ENCODE data around the gene XCR1.

The XCR1 gene

GRCh38 chr3:46067401-46067800, 40.1 kb upstream of the XCR1 start:
- no peak overlapping the region for H3K4me3 ChIP-seq (ENCODE audit: control insufficient read depth, low read depth, low read length)
- DNase-seq (ENCODE audit: low read depth), result no peak

GRCh38 chr3:46065750-46066256, 38.5 kb upstream of the XCR1 start:
- TF ChIP-seq, protein P1, sequence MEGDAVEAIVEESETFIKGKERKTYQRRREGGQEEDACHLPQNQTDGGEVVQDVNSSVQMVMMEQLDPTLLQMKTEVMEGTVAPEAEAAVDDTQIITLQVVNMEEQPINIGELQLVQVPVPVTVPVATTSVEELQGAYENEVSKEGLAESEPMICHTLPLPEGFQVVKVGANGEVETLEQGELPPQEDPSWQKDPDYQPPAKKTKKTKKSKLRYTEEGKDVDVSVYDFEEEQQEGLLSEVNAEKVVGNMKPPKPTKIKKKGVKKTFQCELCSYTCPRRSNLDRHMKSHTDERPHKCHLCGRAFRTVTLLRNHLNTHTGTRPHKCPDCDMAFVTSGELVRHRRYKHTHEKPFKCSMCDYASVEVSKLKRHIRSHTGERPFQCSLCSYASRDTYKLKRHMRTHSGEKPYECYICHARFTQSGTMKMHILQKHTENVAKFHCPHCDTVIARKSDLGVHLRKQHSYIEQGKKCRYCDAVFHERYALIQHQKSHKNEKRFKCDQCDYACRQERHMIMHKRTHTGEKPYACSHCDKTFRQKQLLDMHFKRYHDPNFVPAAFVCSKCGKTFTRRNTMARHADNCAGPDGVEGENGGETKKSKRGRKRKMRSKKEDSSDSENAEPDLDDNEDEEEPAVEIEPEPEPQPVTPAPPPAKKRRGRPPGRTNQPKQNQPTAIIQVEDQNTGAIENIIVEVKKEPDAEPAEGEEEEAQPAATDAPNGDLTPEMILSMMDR (IDR thresholded peaks at IDR 0.05; ENCODE audit: control insufficient read depth, insufficient read depth, low read depth, low read length, missing control alignments), result no peak
- no peak overlapping the region for H3K4me3 ChIP-seq (ENCODE audit: control insufficient read depth, low read depth, low read length)
- DNase-seq (ENCODE audit: low read depth), result no peak

More at GRCh38 chr3:46067401-46067800, 40.1 kb upstream of the XCR1 start:
- TF ChIP-seq, protein P1 (IDR thresholded peaks at IDR 0.05; ENCODE audit: control insufficient read depth, insufficient read depth, low read depth, low read length, missing control alignments), result no peak

DNA sequence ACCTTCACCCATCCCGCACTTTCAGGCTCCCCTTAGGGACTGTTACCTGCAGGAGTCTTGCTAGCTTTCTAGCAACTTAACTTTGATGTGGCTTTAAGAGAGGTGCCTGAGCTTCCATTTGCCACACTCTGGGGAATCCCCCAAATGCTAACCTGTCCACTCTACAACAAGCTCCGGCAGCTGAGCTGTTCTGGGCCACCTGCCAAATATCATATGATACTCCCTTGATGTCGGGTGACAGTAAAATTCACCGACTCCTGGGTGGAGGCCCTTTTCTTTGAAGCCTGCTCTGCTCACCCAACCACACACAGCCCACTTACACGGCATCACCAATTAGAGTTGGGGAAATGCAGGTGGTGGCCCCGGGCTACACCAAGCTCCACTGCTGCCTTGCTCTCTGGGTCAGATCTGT, 38.0 kb upstream of the XCR1 start:
- H3K4me3 ChIP-seq (ENCODE audit: control insufficient read depth, low read depth, low read length), result no peak overlapping the region
- no peak for DNase-seq (ENCODE audit: low read depth)
- TF ChIP-seq, protein P1 (IDR thresholded peaks at IDR 0.05; ENCODE audit: control insufficient read depth, insufficient read depth, low read depth, low read length, missing control alignments), result no peak

DNA sequence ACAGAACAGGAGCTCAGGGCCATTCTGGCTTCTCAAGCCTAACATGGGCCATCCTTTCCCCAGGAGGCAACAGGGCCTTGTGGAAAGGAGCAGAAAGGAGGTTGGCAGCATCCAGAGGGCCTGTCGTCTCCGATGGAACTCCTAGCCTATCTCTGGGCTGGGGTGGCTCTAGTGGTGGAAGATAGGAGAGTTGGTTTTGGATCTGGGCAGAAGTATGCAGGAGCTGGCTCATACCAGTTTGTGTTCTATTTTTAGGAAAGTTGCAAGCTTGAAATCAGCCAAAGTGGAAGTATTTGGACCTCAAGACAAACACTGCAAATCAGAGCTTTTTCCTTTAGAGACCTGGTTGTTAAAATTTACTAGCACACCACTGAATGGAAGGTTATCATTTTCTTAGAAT, 35.4 kb upstream of the XCR1 start:
- no peak overlapping the region for H3K4me3 ChIP-seq (ENCODE audit: control insufficient read depth, low read depth, low read length)
- no peak for DNase-seq (ENCODE audit: low read depth)
- TF ChIP-seq, protein P1 (IDR thresholded peaks at IDR 0.05; ENCODE audit: control insufficient read depth, insufficient read depth, low read depth, low read length, missing control alignments), result no peak

DNA sequence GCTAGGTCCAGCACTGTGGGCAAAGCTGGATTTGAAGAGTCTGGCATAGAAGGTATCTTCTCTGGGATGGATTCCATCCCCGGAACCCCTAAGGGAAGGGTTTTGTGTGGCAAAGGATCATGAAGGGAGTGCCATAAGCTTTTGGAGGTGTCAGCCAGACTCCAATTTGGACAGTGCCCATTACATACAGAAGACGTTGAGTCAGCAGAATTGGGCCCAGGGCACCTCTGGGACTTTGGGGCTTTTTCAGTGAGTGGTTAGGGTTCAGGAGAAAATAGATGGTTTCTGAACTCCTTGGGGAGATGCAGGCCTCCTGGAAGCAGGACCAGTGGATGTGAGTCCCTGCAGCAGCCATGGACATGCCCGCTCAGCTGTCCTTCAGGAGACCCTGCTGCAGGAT, 34.6 kb upstream of the XCR1 start:
- TF ChIP-seq, protein P1 (IDR thresholded peaks at IDR 0.05; ENCODE audit: control insufficient read depth, insufficient read depth, low read depth, low read length, missing control alignments), result no peak
- no peak overlapping the region for H3K4me3 ChIP-seq (ENCODE audit: control insufficient read depth, low read depth, low read length)
- DNase-seq (ENCODE audit: low read depth), result no peak

- H3K4me3 ChIP-seq (ENCODE audit: control insufficient read depth, low read depth, low read length), result no peak overlapping the region
- TF ChIP-seq, protein P1 (IDR thresholded peaks at IDR 0.05; ENCODE audit: control insufficient read depth, insufficient read depth, low read depth, low read length, missing control alignments), result no peak
- DNase-seq (ENCODE audit: low read depth), result no peak
Measured at GRCh38 chr3:46061108-46061720, 33.9 kb upstream of the XCR1 start.

Data from AG09309 (cell line).